ENCODE data around the gene UQCC2.
A peak's percentile ranks its signal among the peaks of the same experiment; 100 is the strongest.

The UQCC2 gene

GRCh38 chr6:33695451-33695887 is 16.0 kb downstream of the UQCC2 start:
- ATAC-seq = no peak
- no peak for TF ChIP-seq ZNF70 (CRISPR knock-in tag; IDR thresholded peaks at IDR 0.05)

- TF ChIP-seq ZC3H10 (CRISPR knock-in tag; IDR thresholded peaks at IDR 0.05) (no peak), TSHZ2 (CRISPR knock-in tag; IDR thresholded peaks at IDR 0.05) (no peak), CSRNP3 (CRISPR knock-in tag; IDR thresholded peaks at IDR 0.05) (no peak), PATZ1 (CRISPR knock-in tag; IDR thresholded peaks at IDR 0.05; ENCODE audit: borderline replicate concordance) (no peak), CREB5 (CRISPR knock-in tag; IDR thresholded peaks at IDR 0.05; ENCODE audit: low read depth) (no peak), ZNF8 (CRISPR knock-in tag; IDR thresholded peaks at IDR 0.05) (no peak), ISL1 (CRISPR knock-in tag; IDR thresholded peaks at IDR 0.05) (no peak), ZFP3 (CRISPR knock-in tag; IDR thresholded peaks at IDR 0.05) (no peak), SNAI2 (CRISPR knock-in tag; IDR thresholded peaks at IDR 0.05) (no peak)
- ATAC-seq = no peak
Observed at GRCh38 chr6:33694977-33695376, 16.5 kb downstream of the UQCC2 start.

- no peak for TF ChIP-seq ZNF565 (CRISPR knock-in tag; conservative IDR thresholded peaks at IDR 0.05; ENCODE audit: low read depth)
- no peak for TF ChIP-seq CSDC2 (CRISPR knock-in tag; IDR thresholded peaks at IDR 0.05)
- TF ChIP-seq TSHZ2 (CRISPR knock-in tag; IDR thresholded peaks at IDR 0.05) = no peak
- no peak for TF ChIP-seq PATZ1 (CRISPR knock-in tag; IDR thresholded peaks at IDR 0.05; ENCODE audit: borderline replicate concordance)
- no peak for TF ChIP-seq TOX (CRISPR knock-in tag; IDR thresholded peaks at IDR 0.05; ENCODE audit: borderline replicate concordance)
- TF ChIP-seq ESRRG (CRISPR knock-in tag; IDR thresholded peaks at IDR 0.05) = no peak
- no peak for TF ChIP-seq CSRNP3 (CRISPR knock-in tag; IDR thresholded peaks at IDR 0.05)
- TF ChIP-seq ARNTL (CRISPR knock-in tag; IDR thresholded peaks at IDR 0.05; ENCODE audit: borderline replicate concordance, low read depth) = no peak
- no peak for TF ChIP-seq OSR1 (CRISPR knock-in tag; IDR thresholded peaks at IDR 0.05)
- no peak for TF ChIP-seq ZC3H10 (CRISPR knock-in tag; IDR thresholded peaks at IDR 0.05)
- TF ChIP-seq ZFP3 (CRISPR knock-in tag; IDR thresholded peaks at IDR 0.05) = no peak
- TF ChIP-seq RARB (CRISPR knock-in tag; IDR thresholded peaks at IDR 0.05) = no peak
- TF ChIP-seq SNAI2 (CRISPR knock-in tag; IDR thresholded peaks at IDR 0.05) = no peak
- TF ChIP-seq ZNF8 (CRISPR knock-in tag; IDR thresholded peaks at IDR 0.05) = no peak
- TF ChIP-seq POU6F1 (CRISPR knock-in tag; IDR thresholded peaks at IDR 0.05; ENCODE audit: borderline replicate concordance, low read depth) = no peak
- no peak for TF ChIP-seq TCF4 (CRISPR knock-in tag; IDR thresholded peaks at IDR 0.05; ENCODE audit: borderline replicate concordance)
- TF ChIP-seq ZNF70 (CRISPR knock-in tag; IDR thresholded peaks at IDR 0.05) = no peak
- ATAC-seq = peak; percentile 8
Observed at GRCh38 chr6:33694401-33694931, 17.0 kb downstream of the UQCC2 start.
